HFFc6 (cell line): ENCODE measurements around the gene CPVL. TPM values are rescaled to one million over a fixed set of nuclear protein-coding genes. Genes with fewer than 3 reads are reported as not detected.

Experiments
- DNase-seq: peaks from one replicate; pipeline ENCODE4 v3.0.0-alpha.2; 2018
- H3K27ac Mint-ChIP-seq: 2 replicates; pipeline ENCODE4 v1.8.0; 2020; ENCODE audit warnings: mild to moderate bottlenecking, mixed read lengths
- H3K27me3 Mint-ChIP-seq: 2 replicates; pipeline ENCODE4 v1.8.0; 2021; ENCODE audit warnings: mild to moderate bottlenecking, moderate library complexity, mixed read lengths; ENCODE audit not compliant: insufficient read depth
- H3K36me3 Mint-ChIP-seq: 2 replicates; pipeline ENCODE4 v1.8.0; 2021; ENCODE audit warnings: low read depth, mixed read lengths
- H3K4me1 Mint-ChIP-seq: 2 replicates; pipeline ENCODE4 v1.8.0; 2020; ENCODE audit warnings: low read depth, mixed read lengths
- H3K4me3 Mint-ChIP-seq: 2 replicates; pipeline ENCODE4 v1.8.0; 2020; ENCODE audit warnings: mild to moderate bottlenecking, moderate library complexity, mixed read lengths
- H3K9me3 Mint-ChIP-seq: 2 replicates; pipeline ENCODE4 v1.8.0; 2020; ENCODE audit warnings: mild to moderate bottlenecking, mixed read lengths
- total RNA-seq, 6 experiments: library from RNA; stranded (reverse); fragmentation: NEBNext Ultra II Directional; extraction: Animal tissue kit (Norgen Biotek cat#: 25700); gene quantifications; 2 replicates in 1 of 6; 3 replicates in 5 of 6; pipeline ENCODE4 v1.2.3, GENCODE V29; 2021
- TF ChIP-seq, protein P1 (sequence below): fragments of 200-600 bp; sonication (generic); IDR thresholded peaks from 2 replicates; pipeline ENCODE4 v1.5.0; 2021; ENCODE audit warnings: antibody characterized with exemption, mild to moderate bottlenecking

The CPVL gene
- total RNA-seq, 6 experiments from 2014 or later, result not detected

DNA sequence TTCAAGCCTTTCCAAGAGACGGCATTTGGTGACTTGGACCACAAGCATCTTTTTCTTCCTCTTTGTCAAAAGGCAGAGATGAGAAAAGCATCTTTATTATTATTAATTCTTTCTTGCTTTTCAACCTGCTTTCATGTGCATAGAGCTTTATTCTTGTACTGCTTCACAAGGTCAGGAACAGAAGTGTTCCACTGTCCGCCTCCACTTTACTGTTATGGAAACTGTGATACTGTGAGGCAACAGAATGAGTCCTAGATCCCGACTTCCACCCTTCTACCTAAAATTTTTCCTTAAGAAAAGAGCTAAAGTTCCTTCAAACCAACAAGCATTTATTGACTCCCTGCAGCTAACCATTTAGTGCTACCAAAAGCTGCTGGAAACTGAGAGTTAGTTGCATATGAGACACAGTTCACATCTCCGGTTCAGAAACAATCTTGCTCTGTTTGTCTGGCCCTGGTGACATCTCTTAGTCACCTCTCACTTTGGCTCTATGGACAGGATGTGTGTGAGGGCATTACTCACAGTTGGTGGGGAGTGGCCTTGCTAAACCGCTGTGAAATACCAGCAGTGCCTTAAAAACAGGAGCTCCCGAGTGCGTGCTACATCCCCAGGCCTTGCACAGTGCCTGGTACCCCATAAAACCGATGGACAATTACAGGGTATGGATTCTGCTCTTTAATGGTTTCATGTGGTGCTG is 111.1 kb downstream of the CPVL start:
- H3K4me3 Mint-ChIP-seq, result no peak overlapping the region
- no peaks in the 10 kb centered on the region for H3K9me3 Mint-ChIP-seq
- H3K27ac Mint-ChIP-seq, result peak overlapping the region; percentile 38; the same call in 1 of the 2 replicates
- H3K36me3 Mint-ChIP-seq, result no peaks in the 10 kb centered on the region
- H3K4me1 Mint-ChIP-seq, result peaks cover 11% of the 10 kb centered on the region
- TF ChIP-seq, protein P1, sequence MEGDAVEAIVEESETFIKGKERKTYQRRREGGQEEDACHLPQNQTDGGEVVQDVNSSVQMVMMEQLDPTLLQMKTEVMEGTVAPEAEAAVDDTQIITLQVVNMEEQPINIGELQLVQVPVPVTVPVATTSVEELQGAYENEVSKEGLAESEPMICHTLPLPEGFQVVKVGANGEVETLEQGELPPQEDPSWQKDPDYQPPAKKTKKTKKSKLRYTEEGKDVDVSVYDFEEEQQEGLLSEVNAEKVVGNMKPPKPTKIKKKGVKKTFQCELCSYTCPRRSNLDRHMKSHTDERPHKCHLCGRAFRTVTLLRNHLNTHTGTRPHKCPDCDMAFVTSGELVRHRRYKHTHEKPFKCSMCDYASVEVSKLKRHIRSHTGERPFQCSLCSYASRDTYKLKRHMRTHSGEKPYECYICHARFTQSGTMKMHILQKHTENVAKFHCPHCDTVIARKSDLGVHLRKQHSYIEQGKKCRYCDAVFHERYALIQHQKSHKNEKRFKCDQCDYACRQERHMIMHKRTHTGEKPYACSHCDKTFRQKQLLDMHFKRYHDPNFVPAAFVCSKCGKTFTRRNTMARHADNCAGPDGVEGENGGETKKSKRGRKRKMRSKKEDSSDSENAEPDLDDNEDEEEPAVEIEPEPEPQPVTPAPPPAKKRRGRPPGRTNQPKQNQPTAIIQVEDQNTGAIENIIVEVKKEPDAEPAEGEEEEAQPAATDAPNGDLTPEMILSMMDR, result no peak
- no peaks in the 10 kb centered on the region; the same call in 1 of the 2 replicates for H3K27me3 Mint-ChIP-seq
- peak; percentile 37 for DNase-seq

DNA sequence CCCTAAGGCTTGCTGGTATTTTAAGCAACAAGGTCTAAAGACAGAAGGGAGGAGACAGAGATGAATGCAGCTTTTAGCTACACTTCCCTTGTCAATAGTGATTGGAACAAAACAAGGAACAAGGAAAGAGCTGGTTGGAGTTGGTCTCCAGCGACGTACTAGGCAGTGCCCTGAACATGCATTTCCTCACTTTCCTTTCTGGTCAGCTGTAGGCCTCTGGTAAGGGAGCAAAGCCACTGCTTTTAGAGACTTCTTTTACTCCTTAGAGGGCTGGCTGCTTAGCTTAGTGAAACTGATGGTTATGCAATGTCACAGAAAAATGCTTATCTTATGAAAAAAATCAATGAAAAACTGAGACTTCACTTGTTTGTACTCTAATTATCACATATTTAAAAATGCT is 112.8 kb downstream of the CPVL start:
- H3K27me3 Mint-ChIP-seq, result no peaks in the 10 kb centered on the region; the same call in 1 of the 2 replicates
- H3K36me3 Mint-ChIP-seq, result no peaks in the 10 kb centered on the region
- TF ChIP-seq, protein P1, result no peak
- H3K9me3 Mint-ChIP-seq, result no peaks in the 10 kb centered on the region
- H3K27ac Mint-ChIP-seq, result no peak overlapping the region
- DNase-seq, result no peak
- peaks cover 11% of the 10 kb centered on the region for H3K4me1 Mint-ChIP-seq
- H3K4me3 Mint-ChIP-seq, result no peak overlapping the region

DNA sequence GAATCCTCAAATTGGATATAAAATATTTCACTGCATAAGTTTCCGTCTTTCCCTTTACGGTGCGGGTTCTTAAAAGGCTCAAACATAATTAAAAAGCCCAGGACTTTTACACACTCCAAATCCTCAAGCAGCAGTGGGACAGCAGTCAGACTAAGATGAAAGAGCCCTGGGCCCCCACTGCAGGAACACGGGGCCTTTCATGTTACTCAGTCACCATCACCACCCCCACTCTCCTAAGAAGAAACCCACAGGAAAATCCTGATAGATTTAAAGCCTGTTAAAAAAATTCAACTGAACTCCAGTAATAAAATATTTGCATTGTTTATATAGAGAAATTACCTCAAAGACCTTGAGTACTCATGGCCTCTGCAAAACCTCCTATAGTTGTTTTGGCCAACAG is 114.2 kb downstream of the CPVL start:
- Mint-ChIP-seq H3K4me1 (peaks cover 11% of the 10 kb centered on the region), H3K27ac (no peak overlapping the region)

DNA sequence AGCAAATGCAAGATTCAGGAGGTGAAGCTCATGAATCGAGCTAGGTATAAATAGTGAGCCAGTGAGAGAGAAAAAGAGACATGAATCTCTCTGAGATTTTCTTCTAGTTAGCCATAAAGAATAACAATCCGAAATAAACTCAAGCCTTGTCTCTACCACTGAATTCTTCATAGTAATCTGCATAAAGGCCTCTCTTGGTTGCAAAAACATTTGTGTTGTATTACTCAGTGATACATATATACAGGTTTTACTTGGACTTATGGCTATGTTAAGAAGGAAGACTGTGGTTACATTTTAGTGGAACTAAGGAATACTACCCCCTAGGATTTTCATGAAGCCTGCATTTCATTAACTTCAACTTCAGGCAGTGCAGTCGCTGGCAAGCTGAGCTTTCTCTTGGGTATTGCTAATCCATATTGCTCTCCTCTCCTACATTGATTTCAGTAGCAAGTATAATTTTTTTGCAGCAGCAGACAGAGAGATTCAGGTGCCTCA is 115.5 kb downstream of the CPVL start:
- TF ChIP-seq, protein P1, result no peak
- no peaks in the 10 kb centered on the region for H3K36me3 Mint-ChIP-seq
- H3K4me3 Mint-ChIP-seq, result no peak overlapping the region
- H3K27me3 Mint-ChIP-seq, result no peaks in the 10 kb centered on the region
- H3K9me3 Mint-ChIP-seq, result peaks cover 12% of the 10 kb centered on the region
- no peak for DNase-seq
- H3K27ac Mint-ChIP-seq, result no peak overlapping the region
- H3K4me1 Mint-ChIP-seq, result peaks cover 10% of the 10 kb centered on the region

More for the DNA sequence above, 114.2 kb downstream of the CPVL start:
- Mint-ChIP-seq H3K9me3 (peaks cover 1% of the 10 kb centered on the region), H3K36me3 (no peaks in the 10 kb centered on the region), H3K4me3 (no peak overlapping the region), H3K27me3 (no peaks in the 10 kb centered on the region; the same call in 1 of the 2 replicates)
- TF ChIP-seq, protein P1, result no peak
- DNase-seq, result no peak

DNA sequence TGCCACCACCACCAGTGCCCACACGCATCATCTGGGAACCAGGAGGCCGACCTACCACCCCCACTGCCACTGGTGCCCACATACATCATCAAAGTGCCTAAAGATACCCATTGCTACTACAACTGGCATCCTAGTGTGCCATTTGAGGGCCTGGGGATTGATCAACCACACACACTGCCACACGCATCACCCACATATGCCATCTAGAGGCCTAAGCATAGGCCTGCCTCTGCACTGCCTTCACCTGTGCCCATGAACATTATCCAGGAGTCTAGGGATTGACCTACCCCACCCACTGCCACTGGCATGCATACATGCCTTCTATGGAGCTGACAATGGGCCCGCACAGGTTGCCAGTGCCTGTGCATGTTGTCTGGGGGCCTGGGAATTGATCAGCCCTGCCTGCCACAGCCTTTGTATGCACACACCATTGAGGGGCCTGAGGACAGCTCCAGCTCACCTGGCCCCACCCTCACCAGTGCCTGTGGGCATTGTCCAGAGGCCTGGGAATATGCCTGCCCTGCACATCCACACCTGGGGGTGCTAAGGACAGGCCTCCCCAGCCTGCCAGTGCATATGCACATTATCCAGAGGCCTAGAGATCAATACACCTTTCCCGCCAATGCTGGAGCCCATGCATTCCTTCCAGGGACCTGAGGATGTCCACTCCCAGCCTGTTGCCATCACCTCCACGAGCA is 123.9 kb downstream of the CPVL start:
- no peak for DNase-seq
- TF ChIP-seq, protein P1, result no peak
- Mint-ChIP-seq H3K9me3 (peaks cover 40% of the 10 kb centered on the region), H3K36me3 (no peaks in the 10 kb centered on the region), H3K4me1 (no peaks in the 10 kb centered on the region), H3K27me3 (peaks cover 5% of the 10 kb centered on the region; the same call in 1 of the 2 replicates), H3K4me3 (no peak overlapping the region), H3K27ac (no peak overlapping the region)
